ENCODE results near the gene PLEKHA5.
"Not testable (repeated sequence)": the region's sequence is repeated elsewhere in the genome, so short reads cannot be mapped to it uniquely, and the experiment has no call there.

Gene PLEKHA5

DNA sequence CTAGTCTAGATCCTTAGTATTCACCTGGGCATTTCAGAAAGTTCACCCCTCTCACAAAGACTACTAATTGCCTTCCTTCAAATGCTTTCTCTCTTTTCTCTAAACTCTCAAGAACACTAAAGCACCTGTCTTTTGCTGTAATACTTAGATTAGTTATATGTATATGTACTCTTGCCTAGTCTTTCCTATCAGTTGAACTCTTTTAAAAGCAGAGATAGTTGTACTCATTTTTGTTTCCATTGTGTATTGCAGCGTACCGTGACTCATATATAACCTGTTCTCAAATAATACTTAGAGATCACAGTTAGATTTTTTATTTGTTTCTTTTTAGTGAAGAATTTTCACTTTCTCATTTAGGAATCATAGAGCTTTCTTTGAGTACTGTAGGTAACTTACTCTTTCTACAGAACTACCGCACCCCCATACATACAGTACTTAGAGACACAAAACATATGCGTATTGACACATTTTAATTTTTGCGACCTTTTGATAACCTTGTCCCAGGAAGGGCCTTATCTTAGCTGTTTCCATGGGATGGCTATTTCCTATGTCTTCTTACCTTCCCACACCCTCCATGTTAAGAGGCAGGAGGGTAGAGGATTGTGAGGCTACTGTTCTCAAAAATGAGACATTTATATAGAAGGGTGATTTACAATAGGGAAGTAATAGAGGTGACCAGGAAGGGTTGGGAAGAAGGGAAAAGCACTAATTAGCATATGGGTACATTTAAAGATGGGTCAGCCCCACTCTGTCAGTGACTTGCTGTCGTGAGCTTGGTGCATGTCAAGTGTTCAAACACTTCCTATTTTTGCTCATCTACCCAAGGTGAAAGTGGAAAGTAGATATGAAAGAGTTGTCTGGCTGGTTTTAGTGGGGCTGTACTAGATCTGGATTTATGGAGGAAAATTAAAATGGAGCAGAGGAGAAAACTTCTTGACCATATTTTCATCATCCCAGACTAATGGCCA is 74.3 kb downstream of the PLEKHA5 start:
- no peak for DNase-seq

DNA sequence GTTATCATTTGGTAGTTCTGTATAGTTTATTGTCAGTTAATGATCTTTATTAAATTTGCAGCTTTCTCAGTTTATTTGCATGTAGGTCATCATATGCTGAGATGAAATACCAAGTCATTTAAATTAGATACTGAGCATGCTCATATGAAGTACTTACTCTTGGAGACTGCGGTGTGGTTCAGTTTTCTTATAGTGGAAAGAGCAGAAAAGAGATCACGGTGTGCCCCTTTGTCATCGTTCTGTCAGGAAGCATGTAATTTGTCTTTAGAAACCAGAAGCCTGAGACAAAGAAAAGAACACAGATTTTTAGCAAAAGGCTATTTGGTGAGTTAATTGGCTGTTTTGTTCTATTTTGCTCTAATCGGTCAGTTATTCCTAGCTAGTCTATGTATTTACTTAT is 75.6 kb downstream of the PLEKHA5 start:
- no peak for DNase-seq

DNA sequence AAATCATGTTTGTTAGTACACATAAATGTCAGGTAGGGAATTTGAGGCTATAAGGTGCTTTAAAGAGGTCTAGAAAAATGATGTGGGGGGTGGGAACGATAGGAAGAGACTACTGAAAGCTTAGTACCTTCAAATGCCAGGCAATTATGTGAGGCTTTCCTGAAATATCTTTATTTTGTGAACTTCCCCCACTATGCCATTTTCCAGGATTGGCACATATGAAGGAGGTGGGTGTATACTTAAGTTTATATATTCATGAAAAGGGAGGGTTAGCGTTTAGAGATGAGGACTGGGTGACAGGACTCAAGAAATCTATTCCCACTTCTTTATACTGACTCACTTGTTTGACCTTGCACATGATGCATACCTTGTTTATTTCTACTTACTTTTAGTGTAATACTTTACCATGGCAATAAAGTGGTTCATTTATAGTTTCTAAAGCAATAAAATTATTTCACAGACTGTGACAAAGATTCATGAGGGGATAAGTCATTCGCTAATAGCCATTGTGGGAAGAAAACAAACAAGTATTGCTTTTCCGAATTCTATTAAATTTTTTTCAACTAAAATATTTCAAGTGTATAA is 77.1 kb downstream of the PLEKHA5 start:
- DNase-seq: no peak

DNA sequence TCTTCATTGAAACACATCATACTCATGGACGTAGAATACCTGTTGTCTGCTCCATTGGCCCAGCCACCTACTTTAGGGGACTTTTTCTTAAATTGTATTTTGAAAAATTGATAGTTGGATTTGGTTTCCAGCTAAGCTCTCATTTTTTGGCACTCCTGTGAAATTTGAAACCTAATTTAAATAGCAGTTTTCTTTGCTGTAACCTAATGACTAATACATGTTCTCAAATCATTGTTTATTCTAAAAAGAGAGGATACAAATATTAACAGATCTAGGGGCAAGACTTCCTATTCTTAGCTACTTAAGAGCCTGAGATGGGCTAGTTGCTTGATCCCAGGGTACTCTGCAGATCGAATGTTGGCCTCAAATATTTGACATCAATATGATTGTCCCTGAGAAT is 78.9 kb downstream of the PLEKHA5 start:
- DNase-seq: no peak

DNA sequence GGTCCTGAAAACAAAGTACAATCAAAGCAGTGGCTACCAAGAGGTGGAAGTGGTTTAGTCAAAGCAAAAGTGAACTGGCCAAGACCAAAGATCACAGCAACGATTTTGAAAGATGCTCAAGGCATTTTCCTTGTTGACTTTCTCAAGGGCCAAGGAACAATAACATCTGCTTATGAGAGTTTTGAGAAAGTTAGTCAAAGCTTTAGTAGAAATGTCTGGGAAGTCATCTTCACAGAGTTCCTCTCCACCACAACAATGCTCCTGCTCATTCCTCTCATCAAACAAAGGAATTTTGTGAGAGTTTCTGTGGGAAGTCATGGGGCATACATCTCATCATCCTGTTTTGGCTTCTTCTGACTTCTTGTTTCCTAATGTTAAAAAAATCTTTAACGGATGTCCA is 80.1 kb downstream of the PLEKHA5 start:
- no peak for DNase-seq

DNA sequence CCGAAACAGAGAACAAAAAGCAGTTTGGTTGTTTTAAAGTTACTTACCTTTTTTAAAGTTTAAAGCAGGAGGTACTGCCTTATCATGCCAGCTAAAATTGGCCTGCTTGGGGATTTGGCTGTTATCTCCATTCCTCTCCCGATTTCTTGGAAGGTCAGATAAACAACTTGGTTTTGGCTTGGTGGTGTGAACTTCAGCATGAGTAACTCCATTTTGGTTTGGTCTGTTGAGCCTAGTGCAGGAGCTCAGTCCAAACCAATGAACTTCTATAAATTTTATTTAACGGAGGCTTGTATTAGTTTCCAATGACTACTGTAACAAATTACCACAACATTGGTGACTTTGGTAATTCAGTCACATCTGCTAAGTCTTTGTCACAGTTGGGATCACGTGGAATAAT is 82.3 kb downstream of the PLEKHA5 start:
- DNase-seq: no peak

DNA sequence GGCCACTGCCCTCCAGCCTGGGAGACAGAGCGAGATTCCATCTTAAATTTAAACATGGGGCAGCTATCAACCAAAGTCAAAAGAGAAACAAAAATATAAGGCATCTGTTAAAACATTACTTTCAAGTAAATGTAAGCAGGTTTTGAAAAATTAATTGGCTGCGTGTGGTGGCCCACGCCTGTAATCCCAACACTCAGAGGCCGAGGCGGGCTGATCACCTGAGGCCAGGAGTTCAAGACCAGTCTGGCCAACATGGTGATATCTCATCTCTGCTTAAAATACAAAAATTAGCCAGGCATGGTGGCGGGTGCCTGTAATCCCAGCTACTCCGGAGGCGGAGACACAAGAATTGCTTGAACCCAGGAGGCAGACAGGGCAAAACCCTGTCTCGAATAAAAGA is 82.7 kb downstream of the PLEKHA5 start:
- no peak for DNase-seq

DNA sequence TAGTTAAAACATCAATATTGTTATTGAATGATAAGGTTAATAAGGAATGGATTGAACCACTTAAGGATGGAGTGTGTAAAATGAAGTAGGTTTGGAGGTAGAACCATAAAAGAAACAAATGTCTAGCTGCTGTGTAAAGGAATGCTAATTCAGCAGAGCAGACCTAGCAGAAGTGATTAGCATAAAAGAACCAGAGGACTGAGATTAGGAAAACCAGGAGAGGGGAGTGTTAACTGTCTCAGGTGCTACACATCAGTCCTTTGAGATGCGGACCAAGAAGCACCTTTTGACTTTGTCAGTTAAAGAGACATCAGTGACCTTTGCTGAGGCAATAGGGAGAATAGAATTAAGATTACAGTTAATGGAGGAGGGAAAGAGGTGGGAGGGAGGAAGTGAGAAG is 84.5 kb downstream of the PLEKHA5 start:
- no peak for DNase-seq

DNA sequence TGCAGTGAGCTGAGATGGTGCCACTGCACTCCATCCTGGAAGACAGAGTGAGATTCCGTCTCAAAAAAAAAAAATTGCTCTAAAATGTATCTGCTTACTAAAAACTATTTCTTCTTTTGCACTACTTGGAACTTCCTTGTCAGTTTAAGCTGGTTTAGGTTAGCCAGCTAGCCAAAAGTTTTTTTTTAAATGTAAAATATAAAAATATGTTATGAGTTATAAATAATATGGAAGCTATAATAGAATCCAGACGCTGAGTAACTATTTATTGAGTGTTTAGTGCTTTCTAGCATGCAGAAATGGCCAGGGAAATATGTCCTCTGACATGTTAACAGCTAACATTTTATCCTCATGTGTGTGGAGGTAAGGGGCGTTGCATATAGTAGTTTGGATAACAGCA is 85.6 kb downstream of the PLEKHA5 start:
- DNase-seq: no peak

DNA sequence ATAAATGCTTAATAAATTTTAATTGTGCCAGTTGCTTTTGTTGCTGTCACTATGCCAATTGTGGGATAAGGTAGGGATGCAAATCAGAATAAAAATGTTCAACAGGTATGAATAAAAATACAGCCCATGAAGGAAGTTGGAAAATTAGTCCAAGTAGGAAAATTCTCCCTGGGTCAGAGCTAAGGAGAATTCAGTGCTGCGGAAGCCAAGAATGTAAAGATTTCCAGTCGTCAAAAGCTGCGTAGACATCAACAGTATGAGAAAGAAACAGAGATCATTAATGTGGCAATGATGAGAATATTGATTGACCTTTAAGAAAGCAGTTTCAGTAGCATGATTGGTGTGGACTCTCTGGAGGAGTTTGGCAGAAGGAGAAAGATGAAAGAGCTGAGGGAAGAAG is 87.9 kb downstream of the PLEKHA5 start:
- no peak for DNase-seq

DNA sequence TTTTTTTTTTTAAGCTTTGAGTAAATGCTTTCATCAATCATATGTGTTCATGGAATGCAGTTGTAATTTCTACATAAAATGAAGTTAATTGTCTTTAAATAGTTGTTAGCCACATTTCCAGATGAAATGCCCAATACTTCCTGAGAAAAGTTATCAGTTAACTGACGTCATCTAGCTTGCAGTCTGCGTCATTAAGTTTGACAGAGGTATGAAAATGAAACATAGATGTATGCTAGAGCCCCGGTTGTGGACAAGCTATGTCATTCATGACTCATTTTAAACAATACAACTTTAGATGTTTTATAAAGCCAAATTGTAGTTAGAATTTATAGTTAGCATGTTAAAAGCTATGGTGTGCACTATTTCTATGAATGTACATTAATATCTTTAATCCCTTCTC is 90.7 kb downstream of the PLEKHA5 start:
- no peak for DNase-seq

DNA sequence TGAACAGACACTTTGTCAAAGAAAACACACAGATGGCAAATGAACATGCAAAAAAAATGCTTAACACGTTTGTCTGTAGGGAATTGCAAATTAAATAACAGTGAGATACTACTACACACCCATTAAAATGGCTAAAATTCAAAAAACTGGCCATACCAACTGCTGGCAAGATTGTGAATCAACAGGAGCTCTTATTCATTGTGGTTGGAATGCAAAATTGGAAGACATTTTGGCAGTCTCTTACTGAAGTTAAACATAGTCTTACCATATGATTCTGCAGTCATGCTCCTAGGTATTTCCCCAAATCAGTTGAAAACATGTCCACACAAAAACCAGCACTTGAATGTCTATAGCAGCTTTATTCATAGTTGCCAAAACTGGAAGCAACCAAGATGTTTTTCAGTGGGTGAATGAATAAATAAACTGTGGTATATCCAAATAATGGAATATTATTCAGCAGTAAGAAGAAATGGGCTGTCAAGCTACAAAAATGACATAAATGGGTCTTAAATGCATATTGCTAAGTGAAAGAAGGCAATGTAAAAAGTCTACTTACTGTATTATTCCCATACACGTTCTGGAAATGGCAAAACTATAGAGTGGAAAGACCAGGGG is 91.4 kb downstream of the PLEKHA5 start:
- DNase-seq: no peak

DNA sequence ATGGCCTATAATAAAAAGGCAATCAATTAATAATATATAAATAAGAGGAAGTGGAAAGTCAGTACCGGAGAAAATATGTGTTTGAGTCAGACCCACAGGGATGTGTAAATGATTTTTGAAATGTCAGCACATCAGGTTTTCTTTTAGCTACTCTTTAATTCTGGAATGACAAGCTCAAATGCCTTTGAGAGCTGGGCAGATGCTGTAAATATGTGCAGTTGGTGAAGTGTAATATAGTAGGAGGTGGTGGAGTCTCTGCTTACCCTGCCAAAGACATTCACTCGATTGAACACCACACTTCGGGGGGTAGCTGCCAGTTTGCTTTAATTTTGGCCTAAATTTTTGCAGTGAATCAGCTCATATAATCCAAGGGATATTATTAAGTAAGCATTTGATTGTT is 93.0 kb downstream of the PLEKHA5 start:
- no peak for DNase-seq

DNA sequence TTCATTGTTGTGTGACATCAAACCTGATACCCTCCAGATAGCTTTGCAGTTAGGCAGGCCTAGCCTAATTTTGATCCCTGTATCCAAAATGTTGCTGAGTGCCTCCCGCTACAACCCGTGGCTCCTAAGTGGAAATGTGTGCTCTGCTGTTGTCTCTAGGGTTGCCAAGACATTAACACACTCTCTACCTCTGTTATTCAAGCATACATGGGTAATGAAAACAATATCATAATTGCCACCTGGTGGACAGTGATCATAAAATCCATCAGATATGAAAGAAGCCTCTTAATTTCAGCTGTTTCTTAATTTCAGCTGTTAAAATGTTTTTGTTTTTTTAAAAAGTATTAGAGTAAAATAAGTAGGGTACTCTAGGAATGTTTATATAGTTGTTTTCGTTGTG is 93.5 kb downstream of the PLEKHA5 start:
- DNase-seq: no peak

DNA sequence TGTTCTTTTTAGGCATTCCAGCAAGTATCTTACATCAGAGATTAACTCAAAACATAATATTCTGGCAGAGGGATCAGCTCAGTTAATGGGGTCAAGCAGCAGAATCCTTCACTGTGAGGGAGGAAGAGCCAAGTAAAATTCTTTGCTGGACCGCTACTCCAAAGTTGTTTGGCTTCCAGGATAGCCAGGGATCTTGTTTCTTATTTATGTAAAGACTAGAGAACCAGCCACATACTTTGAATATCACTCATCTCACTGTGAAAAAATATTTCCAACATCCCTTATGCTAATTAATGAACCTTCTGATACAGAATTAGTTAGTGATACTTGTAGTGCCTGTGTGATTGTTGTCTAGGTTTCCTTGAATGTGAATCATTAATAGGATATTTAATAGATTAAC is 94.2 kb downstream of the PLEKHA5 start:
- no peak for DNase-seq

DNA sequence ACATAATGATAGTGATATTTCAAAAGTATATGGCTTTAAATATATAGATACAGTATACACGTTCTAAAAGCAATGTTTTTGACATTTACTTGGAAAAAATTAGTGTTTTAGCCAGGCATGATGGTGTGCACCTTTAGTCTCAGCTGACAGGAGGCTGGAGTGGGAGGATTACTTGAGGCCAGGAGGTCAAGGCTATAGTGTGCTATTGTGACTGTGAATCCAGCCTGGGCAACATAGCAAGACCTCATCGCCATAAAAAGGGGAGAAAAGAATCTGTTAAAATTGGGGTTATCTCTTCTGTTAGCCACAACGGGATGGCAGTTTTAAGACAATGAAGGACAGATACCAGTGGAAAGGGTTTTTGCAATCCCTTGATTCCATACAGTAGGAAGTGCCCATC is 95.2 kb downstream of the PLEKHA5 start:
- no peak for DNase-seq

DNA sequence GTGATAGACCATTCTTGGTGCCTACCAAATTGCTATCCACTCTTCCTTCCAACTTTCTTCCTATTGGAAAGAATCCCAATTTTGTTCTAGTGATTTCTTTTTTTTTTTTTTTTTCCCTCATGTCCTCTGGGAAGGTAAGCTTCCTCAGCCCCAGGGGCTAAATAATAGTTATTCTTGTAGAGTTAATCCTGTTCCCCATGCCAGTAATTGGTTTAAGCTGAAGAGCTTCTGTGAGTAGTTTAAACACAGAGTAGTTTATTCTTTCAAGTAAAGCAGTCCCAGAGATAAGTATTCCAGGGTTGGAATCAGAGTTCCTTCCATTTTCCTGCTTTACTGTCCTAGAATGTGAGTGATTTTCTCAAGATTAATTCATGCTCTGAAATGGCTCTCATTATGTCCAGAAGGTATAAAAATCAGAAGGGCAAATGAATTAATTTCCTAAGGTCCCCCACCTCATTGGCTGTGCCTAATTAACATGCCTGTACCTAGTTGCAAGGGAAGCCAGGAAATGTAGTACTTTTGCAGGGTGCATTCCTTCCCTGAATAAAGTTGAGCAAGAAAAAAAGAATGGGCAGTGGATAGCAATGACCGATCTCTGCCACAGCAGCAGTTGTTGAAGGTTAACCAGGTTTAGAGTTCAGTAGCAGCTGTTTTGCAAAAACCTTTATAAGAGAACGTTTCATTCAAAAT is 97.8 kb downstream of the PLEKHA5 start:
- DNase-seq: no peak

DNA sequence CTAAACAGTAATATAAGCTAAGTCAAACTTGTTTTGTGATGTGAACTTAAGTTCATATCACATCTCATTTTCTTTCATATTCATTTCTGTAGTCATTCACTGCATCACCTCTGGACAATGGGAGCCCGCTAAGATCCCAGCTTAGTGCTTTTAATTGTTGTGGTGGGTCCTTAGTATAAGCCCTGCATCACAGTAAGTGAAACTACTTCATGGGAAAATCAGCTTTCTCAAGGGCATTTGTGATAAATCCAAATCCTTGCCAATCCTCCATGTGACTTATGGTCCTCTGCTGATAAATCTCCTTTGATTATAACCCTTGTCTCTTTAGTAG is 98.3 kb downstream of the PLEKHA5 start:
- no peak for DNase-seq

DNA sequence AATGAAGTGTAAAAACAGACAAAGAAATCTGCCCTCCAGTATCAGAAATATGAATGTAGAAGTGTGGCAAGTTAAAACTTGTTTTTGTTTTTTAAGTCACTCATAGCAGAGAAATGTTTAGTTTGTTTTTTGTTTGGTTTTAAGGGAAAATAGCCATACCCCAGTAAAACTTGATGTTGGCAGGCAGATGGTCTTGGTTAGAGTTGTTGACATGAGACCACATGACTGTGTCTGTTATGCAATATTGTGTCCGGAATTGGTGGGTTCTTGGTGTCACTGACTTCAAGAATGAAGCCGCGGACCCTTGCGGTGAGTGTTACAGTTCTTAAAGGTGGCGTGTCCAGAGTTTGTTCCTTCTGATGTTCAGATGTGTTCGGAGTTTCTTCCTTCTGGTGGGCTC is 99.5 kb downstream of the PLEKHA5 start:
- DNase-seq: not testable (repeated sequence)

DNA sequence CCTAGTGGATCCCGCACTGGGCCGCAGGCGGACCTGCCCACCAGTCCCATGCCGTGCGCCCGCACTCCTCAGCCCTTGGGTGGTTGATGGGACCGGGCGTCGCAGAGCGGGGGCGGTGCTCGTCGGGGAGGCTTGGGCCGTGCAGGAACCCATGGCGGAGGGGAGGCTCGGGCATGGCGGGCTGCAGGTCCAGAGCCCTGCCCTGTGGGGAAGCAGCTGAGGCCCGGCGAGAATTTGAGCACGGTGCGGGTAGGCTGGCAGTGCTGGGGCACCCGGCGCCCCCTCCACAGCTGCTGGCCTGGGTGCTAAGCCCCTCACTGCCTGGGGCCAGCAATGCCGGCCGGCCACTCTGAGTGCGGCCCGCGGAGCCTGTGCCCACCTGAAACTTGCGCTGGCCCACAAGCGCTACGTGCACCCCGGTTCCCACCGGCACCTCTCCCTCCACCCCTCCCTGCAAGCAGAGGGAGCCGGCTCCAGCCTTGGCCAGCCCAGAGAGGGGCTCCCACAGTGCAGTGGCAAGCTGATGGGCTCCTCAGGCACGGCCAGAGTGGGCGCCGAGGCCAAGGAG is 100.8 kb downstream of the PLEKHA5 start:
- no peak for DNase-seq

DNA sequence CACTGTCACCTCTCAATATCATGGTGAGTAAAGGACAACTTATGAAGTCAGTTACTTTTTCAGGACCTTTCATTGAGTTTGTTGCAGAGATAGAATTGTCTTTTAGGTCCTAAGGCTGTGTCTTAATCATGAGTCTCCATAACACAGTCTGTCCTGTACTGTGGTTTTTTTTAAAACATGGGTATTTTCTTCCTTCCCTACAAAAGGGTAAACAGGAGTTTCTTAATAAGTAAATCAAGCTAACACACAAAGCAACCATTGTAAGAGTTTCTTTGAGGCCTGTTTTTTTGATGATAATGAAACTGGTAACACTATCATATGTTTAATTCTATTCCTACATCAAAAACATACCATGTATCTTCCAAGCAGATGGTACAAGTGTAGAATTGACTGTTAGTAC is 101.4 kb downstream of the PLEKHA5 start:
- DNase-seq: no peak

DNA sequence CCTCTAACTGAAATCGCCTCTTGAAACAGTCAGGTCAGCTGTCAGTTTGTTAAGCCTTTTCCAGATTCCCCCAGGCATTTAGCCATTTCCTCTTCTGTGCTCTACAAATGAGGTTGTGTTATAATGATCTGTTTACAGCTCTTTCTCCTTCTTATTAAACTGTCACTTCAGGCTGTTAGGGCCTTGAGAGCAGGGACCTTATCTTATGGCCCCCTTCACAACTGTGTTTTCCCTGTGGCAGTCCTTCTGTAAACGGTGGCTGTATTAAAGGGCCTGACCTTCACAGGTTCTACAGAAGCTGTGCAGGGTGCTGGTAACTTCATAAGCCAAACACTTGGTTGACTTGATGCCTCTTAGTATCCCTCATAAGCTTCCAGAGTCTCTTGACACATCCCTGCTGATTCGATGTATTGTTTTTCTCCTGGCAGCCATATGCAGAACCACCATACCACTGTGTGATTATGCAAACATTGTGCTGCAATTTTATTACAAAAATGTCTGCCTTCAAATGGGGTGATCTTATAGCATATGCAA is 104.7 kb downstream of the PLEKHA5 start:
- DNase-seq: no peak
